ENCODE measurements around the gene GMPPA. TPM values are rescaled to one million over a fixed set of nuclear protein-coding genes. Genes with fewer than 3 reads are reported as not detected.

GMPPA gene
- total and polyA plus RNA-seq, 10 donors, result 21.2 to 45.5 (median 29.8) TPM

DNA sequence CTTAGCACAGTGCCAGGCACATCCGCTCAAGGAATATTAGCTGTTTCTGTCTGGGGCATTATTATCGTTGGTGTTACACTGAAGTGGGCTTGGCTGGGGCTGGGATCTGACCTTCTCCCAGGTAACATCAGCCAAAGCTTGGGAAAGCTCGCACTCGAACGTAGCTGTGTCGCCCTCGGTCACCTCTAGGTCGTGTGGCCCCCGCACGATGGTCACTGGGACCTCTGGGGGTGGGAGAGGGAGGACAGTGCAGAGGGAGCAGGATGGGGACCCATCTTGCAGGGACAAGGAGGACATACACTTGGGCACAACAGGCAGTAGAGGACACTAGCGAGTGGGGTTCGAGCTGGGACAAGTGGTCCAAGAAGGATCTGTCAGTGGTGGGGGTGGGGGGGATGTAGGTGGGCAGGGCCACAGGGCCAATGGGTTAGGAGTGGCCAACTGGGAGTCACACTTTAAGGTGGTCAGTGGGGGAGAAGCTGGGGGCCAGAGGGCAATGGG, 54.8 kb downstream of the GMPPA start:
- no peak for TF ChIP-seq POLR2A (IDR thresholded peaks at IDR 0.05)
- no peak for TF ChIP-seq POLR2AphosphoS5 (IDR thresholded peaks at IDR 0.05)
- TF ChIP-seq, protein P1, sequence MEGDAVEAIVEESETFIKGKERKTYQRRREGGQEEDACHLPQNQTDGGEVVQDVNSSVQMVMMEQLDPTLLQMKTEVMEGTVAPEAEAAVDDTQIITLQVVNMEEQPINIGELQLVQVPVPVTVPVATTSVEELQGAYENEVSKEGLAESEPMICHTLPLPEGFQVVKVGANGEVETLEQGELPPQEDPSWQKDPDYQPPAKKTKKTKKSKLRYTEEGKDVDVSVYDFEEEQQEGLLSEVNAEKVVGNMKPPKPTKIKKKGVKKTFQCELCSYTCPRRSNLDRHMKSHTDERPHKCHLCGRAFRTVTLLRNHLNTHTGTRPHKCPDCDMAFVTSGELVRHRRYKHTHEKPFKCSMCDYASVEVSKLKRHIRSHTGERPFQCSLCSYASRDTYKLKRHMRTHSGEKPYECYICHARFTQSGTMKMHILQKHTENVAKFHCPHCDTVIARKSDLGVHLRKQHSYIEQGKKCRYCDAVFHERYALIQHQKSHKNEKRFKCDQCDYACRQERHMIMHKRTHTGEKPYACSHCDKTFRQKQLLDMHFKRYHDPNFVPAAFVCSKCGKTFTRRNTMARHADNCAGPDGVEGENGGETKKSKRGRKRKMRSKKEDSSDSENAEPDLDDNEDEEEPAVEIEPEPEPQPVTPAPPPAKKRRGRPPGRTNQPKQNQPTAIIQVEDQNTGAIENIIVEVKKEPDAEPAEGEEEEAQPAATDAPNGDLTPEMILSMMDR (IDR thresholded peaks at IDR 0.05 in 8 of 11, conservative IDR thresholded peaks at IDR 0.05 in 3 of 11), result no peak
- Histone ChIP-seq H3K27ac (no peak overlapping the region), H3K4me1 (peaks cover 9 to 25% (median 19%) of the 10 kb centered on the region in 6 donors), H3K27me3 (replicated peaks in 1 of 7) (peaks cover 0 to 99% (median 35%) of the 10 kb centered on the region in 7 donors), H3K9me3 (no peaks in the 10 kb centered on the region), H3K4me3 (peak overlapping the region in 1 of 8 donors; percentile 78), H3K36me3 (no peaks in the 10 kb centered on the region)
- intact Hi-C loops (cut with DNase I; ENCODE audit: low total_unique reads), result no loop called here
- 82 to 89% (median 89%) methylated on average over 12 of the region's 12 CpGs for WGBS, 5 donors
- DNase-seq, result no peak

GRCh38 chr2:219554350-219554749, 55.7 kb downstream of the GMPPA start:
- Histone ChIP-seq H3K4me1 (peaks cover 9 to 25% (median 19%) of the 10 kb centered on the region in 6 donors), H3K9me3 (no peaks in the 10 kb centered on the region), H3K4me3 (no peak overlapping the region), H3K27ac (no peak overlapping the region), H3K27me3 (replicated peaks in 1 of 7) (peaks cover 0 to 92% (median 35%) of the 10 kb centered on the region in 7 donors), H3K36me3 (no peaks in the 10 kb centered on the region)
- 93 to 95% (median 94%) methylated on average over 9 to 15 of the region's 15 CpGs for WGBS, 5 donors
- no peak for TF ChIP-seq POLR2AphosphoS5 (IDR thresholded peaks at IDR 0.05)
- TF ChIP-seq, protein P1 (IDR thresholded peaks at IDR 0.05 in 8 of 11, conservative IDR thresholded peaks at IDR 0.05 in 3 of 11), result no peak
- TF ChIP-seq POLR2A (IDR thresholded peaks at IDR 0.05), result no peak
- peak; percentile 79 for DNase-seq
- intact Hi-C loops (cut with DNase I; ENCODE audit: low total_unique reads), result no loop called here

DNA sequence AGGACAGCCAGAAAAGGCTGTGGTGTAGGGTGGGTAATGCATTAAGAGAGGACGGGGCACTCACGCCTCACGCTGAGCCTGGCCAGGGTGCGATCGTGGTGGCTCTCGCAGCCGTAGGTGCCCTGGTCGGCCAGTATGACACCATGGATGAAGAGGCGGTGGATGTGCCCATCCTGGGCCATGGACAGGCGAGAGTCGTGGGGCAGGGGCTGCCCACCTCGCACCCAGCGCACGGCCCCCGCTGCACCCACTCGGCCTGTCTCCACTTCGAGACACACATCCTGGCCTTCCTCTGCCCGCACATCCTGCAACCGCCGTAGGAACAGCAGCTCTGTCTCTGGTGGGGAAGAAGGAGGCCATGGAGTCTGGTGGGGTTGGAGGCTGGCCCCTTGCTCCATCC, 57.3 kb downstream of the GMPPA start:
- peaks cover 9 to 31% (median 25%) of the 10 kb centered on the region in 6 donors for H3K4me1 ChIP-seq
- 90 to 96% (median 94%) methylated on average over 12 to 20 of the region's 20 CpGs for WGBS, 5 donors
- no peak overlapping the region for H3K4me3 ChIP-seq
- peaks cover 0 to 76% (median 30%) of the 10 kb centered on the region in 7 donors for H3K27me3 ChIP-seq (replicated peaks in 1 of 7)
- H3K27ac ChIP-seq, result no peak overlapping the region
- no peaks in the 10 kb centered on the region for H3K36me3 ChIP-seq
- intact Hi-C loops (cut with DNase I; ENCODE audit: low total_unique reads), result no loop called here
- TF ChIP-seq POLR2AphosphoS5 (IDR thresholded peaks at IDR 0.05) (no peak), POLR2A (IDR thresholded peaks at IDR 0.05) (no peak)
- TF ChIP-seq, protein P1 (IDR thresholded peaks at IDR 0.05 in 8 of 11, conservative IDR thresholded peaks at IDR 0.05 in 3 of 11), result no peak
- DNase-seq, result no peak
- no peaks in the 10 kb centered on the region for H3K9me3 ChIP-seq

GRCh38 chr2:219556413-219556812, 57.7 kb downstream of the GMPPA start:
- intact Hi-C loops (cut with DNase I; ENCODE audit: low total_unique reads), result no loop called here
- TF ChIP-seq, protein P1 (IDR thresholded peaks at IDR 0.05 in 8 of 11, conservative IDR thresholded peaks at IDR 0.05 in 3 of 11), result no peak
- TF ChIP-seq POLR2AphosphoS5 (IDR thresholded peaks at IDR 0.05), result no peak
- no peak for TF ChIP-seq POLR2A (IDR thresholded peaks at IDR 0.05)
- H3K4me3 ChIP-seq, result no peak overlapping the region
- no peak overlapping the region for H3K27ac ChIP-seq
- no peaks in the 10 kb centered on the region for H3K9me3 ChIP-seq
- peaks cover 9 to 26% (median 23%) of the 10 kb centered on the region in 6 donors for H3K4me1 ChIP-seq
- no peaks in the 10 kb centered on the region for H3K36me3 ChIP-seq
- H3K27me3 ChIP-seq (replicated peaks in 1 of 7), result peaks cover 0 to 71% (median 27%) of the 10 kb centered on the region in 7 donors
- 79 to 94% (median 92%) methylated on average over 6 to 19 of the region's 19 CpGs for WGBS, 5 donors
- peak; percentile 73 for DNase-seq

Small RNA genes lying within 50 kb of the gene (microRNA-seq; reads per million reads assigned to microRNA genes)
- 0 reads per million in 3 donors for gene MIR3132

Small RNA genes lying within 50 kb of the gene (small RNA-seq; reads per million reads assigned to genes)
- gene MIR3132, result 0 reads per million in 4 donors

Other genes with a start within 250 kb of the GMPPA start
- gene TUBA4B, start 245.6 kb upstream of the GMPPA start, total RNA-seq, result not detected
- gene TUBA4B, start 245.6 kb upstream of the GMPPA start, polyA plus RNA-seq, result not detected
- 100 to 1,000 TPM in 1 of 7 donors, 10 to 100 TPM in 6; 60.2 to 120 (median 73.4) TPM for gene TUBA4A, start 245.0 kb upstream of the GMPPA start, total RNA-seq
- gene TUBA4A, start 245.0 kb upstream of the GMPPA start, polyA plus RNA-seq, result 10 to 100 TPM; 70.6 to 89.2 (median 73.4) TPM
- 10 to 100 TPM; 35.0 to 64.4 (median 54.0) TPM for gene DNAJB2, start 219.5 kb upstream of the GMPPA start, total RNA-seq
- gene DNAJB2, start 219.5 kb upstream of the GMPPA start, polyA plus RNA-seq, result 10 to 100 TPM; 31.4 to 67.2 (median 43.2) TPM
- gene PTPRN, start 189.5 kb upstream of the GMPPA start, total RNA-seq, result not detected
- under 1 TPM in 2 of 3 donors, not detected in 1; 0.06 to 0.12 TPM for gene PTPRN, start 189.5 kb upstream of the GMPPA start, polyA plus RNA-seq
- gene RESP18, start 166.1 kb upstream of the GMPPA start, total RNA-seq, result under 1 TPM in 1 of 7 donors, not detected in 6; 0.83 TPM
- gene RESP18, start 166.1 kb upstream of the GMPPA start, polyA plus RNA-seq, result not detected
- gene DNPEP, start 111.0 kb upstream of the GMPPA start, total RNA-seq, result 10 to 100 TPM; 46.7 to 65.8 (median 59.2) TPM
- gene DNPEP, start 111.0 kb upstream of the GMPPA start, polyA plus RNA-seq, result 10 to 100 TPM; 74.4 to 92.8 (median 91.7) TPM
- 10 to 100 TPM in 3 of 7 donors, 1 to 10 TPM in 4; 4.3 to 18.1 (median 8.3) TPM for gene DES, start 80.5 kb upstream of the GMPPA start, total RNA-seq
- gene DES, start 80.5 kb upstream of the GMPPA start, polyA plus RNA-seq, result 10 to 100 TPM; 10.8 to 24.7 (median 14.1) TPM
- gene SPEG, start 64.0 kb upstream of the GMPPA start, total RNA-seq, result 1 to 10 TPM in 6 of 7 donors, under 1 TPM in 1; 0.74 to 4.5 (median 2.3) TPM
- gene SPEG, start 64.0 kb upstream of the GMPPA start, polyA plus RNA-seq, result 1 to 10 TPM; 4.4 to 8.2 (median 4.9) TPM
- under 1 TPM in 1 of 7 donors, not detected in 6; 0.32 TPM for gene ASIC4, start 15.6 kb downstream of the GMPPA start, total RNA-seq
- under 1 TPM; 0.04 to 0.06 (median 0.05) TPM for gene ASIC4, start 15.6 kb downstream of the GMPPA start, polyA plus RNA-seq
- gene CHPF, start 44.9 kb downstream of the GMPPA start, total RNA-seq, result 10 to 100 TPM in 6 of 7 donors, 1 to 10 TPM in 1; 8.9 to 26.2 (median 15.4) TPM
- 1 to 10 TPM; 2.8 to 8.9 (median 4.8) TPM for gene CHPF, start 44.9 kb downstream of the GMPPA start, polyA plus RNA-seq
- 1 to 10 TPM in 5 of 7 donors, under 1 TPM in 2; 0.39 to 2.8 (median 1.1) TPM for gene TMEM198, start 45.1 kb downstream of the GMPPA start, total RNA-seq
- gene TMEM198, start 45.1 kb downstream of the GMPPA start, polyA plus RNA-seq, result 1 to 10 TPM; 1.1 to 2.1 (median 1.5) TPM
- gene OBSL1, start 72.6 kb downstream of the GMPPA start, total RNA-seq, result 10 to 100 TPM; 26.7 to 51.6 (median 31.1) TPM
- 10 to 100 TPM; 15.9 to 32.0 (median 27.6) TPM for gene OBSL1, start 72.6 kb downstream of the GMPPA start, polyA plus RNA-seq
- gene INHA, start 73.4 kb downstream of the GMPPA start, total RNA-seq, result under 1 TPM in 1 of 7 donors, not detected in 6; 0.46 TPM
- gene INHA, start 73.4 kb downstream of the GMPPA start, polyA plus RNA-seq, result under 1 TPM; 0.08 to 0.46 (median 0.16) TPM
- 10 to 100 TPM; 25.8 to 57.0 (median 35.9) TPM for gene STK11IP, start 99.0 kb downstream of the GMPPA start, total RNA-seq
- gene STK11IP, start 99.0 kb downstream of the GMPPA start, polyA plus RNA-seq, result 10 to 100 TPM; 15.8 to 40.8 (median 40.3) TPM
- gene SLC4A3, start 128.7 kb downstream of the GMPPA start, total RNA-seq, result 1 to 10 TPM; 1.6 to 9.2 (median 3.9) TPM
- gene SLC4A3, start 128.7 kb downstream of the GMPPA start, polyA plus RNA-seq, result 1 to 10 TPM in 1 of 3 donors, under 1 TPM in 2; 0.71 to 1.3 (median 0.74) TPM

Measured in spleen (tissue), 11 donors.